ENCODE results near the gene OSTF1. TPM values are rescaled to one million over a fixed set of nuclear protein-coding genes. Genes with fewer than 3 reads are reported as not detected.

OSTF1 gene
- total RNA-seq, 1 experiment from 2014 or later, result 58.4 TPM

- H3K4me3 ChIP-seq, result no peak overlapping the region
- H3F3A ChIP-seq (ENCODE audit: insufficient read depth, low read depth), result no peaks in the 10 kb centered on the region; the same call in 1 of the 2 replicates
- CTCF ChIA-PET, result no interaction called here
- no peaks in the 10 kb centered on the region for H4K20me1 ChIP-seq (ENCODE audit: insufficient read depth)
- no peak overlapping the region for H3K27ac ChIP-seq
- H3K4me2 ChIP-seq, result no peak overlapping the region
- TF ChIP-seq EZH2 (IDR thresholded peaks at IDR 0.05; ENCODE audit: low read depth), result no peak
- no peak for TF ChIP-seq CTCF (conservative IDR thresholded peaks at IDR 0.05)
- peaks cover 4% of the 10 kb centered on the region; the same call in 1 of the 2 replicates for H3K4me1 ChIP-seq (replicated peaks; ENCODE audit: insufficient read depth)
- no peaks in the 10 kb centered on the region for H3K9me2 ChIP-seq (ENCODE audit: insufficient read depth)
- H3K79me2 ChIP-seq (ENCODE audit: low read depth), result no peaks in the 10 kb centered on the region
- no peaks in the 10 kb centered on the region for H3K9me3 ChIP-seq (ENCODE audit: insufficient read depth, low read depth)
- H3K27me3 ChIP-seq (ENCODE audit: insufficient read depth, low read depth), result no peaks in the 10 kb centered on the region
- no peak for DNase-seq
- BruUV-seq (replicated peaks), result no TSS peak
- no peak overlapping the region for H2AFZ ChIP-seq
- intact Hi-C loops (cut with micrococcal nuclease; ENCODE audit: unreplicated experiment), result no loop called here
- H3K36me3 ChIP-seq (ENCODE audit: low read depth), result no peaks in the 10 kb centered on the region
- POLR2A ChIA-PET (ENCODE audit: unreplicated experiment), result no interaction called here
These were observed 87.7 kb downstream of the OSTF1 start for GRCh38 chr9:75176037-75176436.

GRCh38 chr9:75181750-75182149 lies 93.4 kb downstream of the OSTF1 start:
- Histone ChIP-seq H3K4me3 (no peak overlapping the region), H3F3A (ENCODE audit: insufficient read depth, low read depth) (peaks cover 10% of the 10 kb centered on the region), H2AFZ (no peak overlapping the region), H3K4me2 (peak overlapping the region; percentile 23), H3K36me3 (ENCODE audit: low read depth) (no peaks in the 10 kb centered on the region), H3K27ac (peak overlapping the region; percentile 53), H3K79me2 (ENCODE audit: low read depth) (no peaks in the 10 kb centered on the region), H4K20me1 (ENCODE audit: insufficient read depth) (no peaks in the 10 kb centered on the region), H3K9me2 (ENCODE audit: insufficient read depth) (no peaks in the 10 kb centered on the region), H3K27me3 (ENCODE audit: insufficient read depth, low read depth) (no peaks in the 10 kb centered on the region), H3K9me3 (ENCODE audit: insufficient read depth, low read depth) (peaks cover 12% of the 10 kb centered on the region; the same call in 1 of the 2 replicates), H3K4me1 (replicated peaks; ENCODE audit: insufficient read depth) (peaks cover 14% of the 10 kb centered on the region)
- peak; percentile 42 to 77 for DNase-seq
- BruUV-seq (replicated peaks), result no TSS peak
- ChIA-PET CTCF (no interaction called here), POLR2A (ENCODE audit: unreplicated experiment) (no interaction called here)
- TF ChIP-seq EZH2 (IDR thresholded peaks at IDR 0.05; ENCODE audit: low read depth), result no peak
- intact Hi-C loops (cut with micrococcal nuclease; ENCODE audit: unreplicated experiment), result loop anchor here (10.0 kb wide), 1 partner anchor 1497 kb away; no protein-coding TSS in a partner anchor

- H3K4me2 ChIP-seq, result no peak overlapping the region
- BruUV-seq (replicated peaks), result no TSS peak
- H3K9me2 ChIP-seq (ENCODE audit: insufficient read depth), result no peaks in the 10 kb centered on the region
- POLR2A ChIA-PET (ENCODE audit: unreplicated experiment), result no interaction called here
- TF ChIP-seq CTCF (conservative IDR thresholded peaks at IDR 0.05) (no peak), EZH2 (IDR thresholded peaks at IDR 0.05; ENCODE audit: low read depth) (no peak)
- no peak overlapping the region for H3K4me3 ChIP-seq
- H2AFZ ChIP-seq, result no peak overlapping the region
- peaks cover 10% of the 10 kb centered on the region for H3F3A ChIP-seq (ENCODE audit: insufficient read depth, low read depth)
- peaks cover 14% of the 10 kb centered on the region for H3K4me1 ChIP-seq (replicated peaks; ENCODE audit: insufficient read depth)
- no peaks in the 10 kb centered on the region for H4K20me1 ChIP-seq (ENCODE audit: insufficient read depth)
- intact Hi-C loops (cut with micrococcal nuclease; ENCODE audit: unreplicated experiment), result loop anchor here (10.0 kb wide), 1 partner anchor 1499 kb away; no protein-coding TSS in a partner anchor
- H3K36me3 ChIP-seq (ENCODE audit: low read depth), result no peaks in the 10 kb centered on the region
- peaks cover 12% of the 10 kb centered on the region; the same call in 1 of the 2 replicates for H3K9me3 ChIP-seq (ENCODE audit: insufficient read depth, low read depth)
- no peaks in the 10 kb centered on the region for H3K79me2 ChIP-seq (ENCODE audit: low read depth)
- no peak overlapping the region for H3K27ac ChIP-seq
- DNase-seq, result no peak
- CTCF ChIA-PET, result no interaction called here
- no peaks in the 10 kb centered on the region for H3K27me3 ChIP-seq (ENCODE audit: insufficient read depth, low read depth)
These were observed 95.0 kb downstream of the OSTF1 start for GRCh38 chr9:75183306-75183705.

- no peak for TF ChIP-seq CTCF (conservative IDR thresholded peaks at IDR 0.05)
- no TSS peak for BruUV-seq (replicated peaks)
- no peaks in the 10 kb centered on the region for H3K79me2 ChIP-seq (ENCODE audit: low read depth)
- peaks cover 10% of the 10 kb centered on the region for H3F3A ChIP-seq (ENCODE audit: insufficient read depth, low read depth)
- no peaks in the 10 kb centered on the region for H3K36me3 ChIP-seq (ENCODE audit: low read depth)
- CTCF ChIA-PET, result interaction anchor here (1.2 kb wide), 1 partner anchor 407 kb away, joined by 4 read pairs; no protein-coding TSS in a partner anchor
- H3K27ac ChIP-seq, result no peak overlapping the region
- DNase-seq, result no peak
- H3K9me2 ChIP-seq (ENCODE audit: insufficient read depth), result no peaks in the 10 kb centered on the region
- peaks cover 14% of the 10 kb centered on the region for H3K4me1 ChIP-seq (replicated peaks; ENCODE audit: insufficient read depth)
- H4K20me1 ChIP-seq (ENCODE audit: insufficient read depth), result no peaks in the 10 kb centered on the region
- H3K9me3 ChIP-seq (ENCODE audit: insufficient read depth, low read depth), result peaks cover 12% of the 10 kb centered on the region; the same call in 1 of the 2 replicates
- POLR2A ChIA-PET (ENCODE audit: unreplicated experiment), result no interaction called here
- H3K27me3 ChIP-seq (ENCODE audit: insufficient read depth, low read depth), result no peaks in the 10 kb centered on the region
- H3K4me3 ChIP-seq, result no peak overlapping the region
- no peak overlapping the region for H2AFZ ChIP-seq
- intact Hi-C loops (cut with micrococcal nuclease; ENCODE audit: unreplicated experiment), result loop anchor here (10.0 kb wide), 1 partner anchor 1500 kb away; no protein-coding TSS in a partner anchor
- H3K4me2 ChIP-seq, result no peak overlapping the region
These were observed 96.2 kb downstream of the OSTF1 start for GRCh38 chr9:75184471-75184870.
